GDM1 (cell line): ENCODE results near the gene IL16.
"Not testable (repeated sequence)": the region's sequence is repeated elsewhere in the genome, so short reads cannot be mapped to it uniquely, and the experiment has no call there.

Experiments
- DNase-seq: peaks from one replicate; lab custom pipeline; 2025; lab: John Stamatoyannopoulos, UW

Gene IL16

DNA sequence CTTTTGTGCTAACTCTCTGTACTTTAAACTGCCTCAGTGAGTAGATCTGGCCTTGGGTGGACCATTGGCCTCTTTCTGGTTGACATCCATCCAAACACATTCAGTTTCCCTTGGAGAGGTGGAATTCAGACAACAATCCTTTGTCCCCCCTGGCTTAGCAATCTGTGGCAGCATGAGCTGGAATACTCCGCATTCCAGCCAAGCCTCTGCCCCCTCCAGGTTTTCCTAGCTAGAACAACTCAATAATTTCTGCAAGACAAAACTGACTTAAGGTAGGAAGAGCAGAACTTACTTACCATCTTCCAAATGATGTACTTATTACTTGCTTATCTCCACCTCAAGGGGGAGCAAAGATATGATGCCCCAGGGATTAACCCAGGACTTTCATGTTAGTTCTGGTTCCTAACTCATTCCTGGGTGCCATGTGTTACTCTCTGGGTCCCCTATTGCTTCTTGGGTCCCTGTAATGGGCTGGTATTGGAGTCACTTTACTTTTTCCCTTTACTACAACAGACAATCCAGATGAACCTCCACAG is 21.8 kb upstream of the IL16 start:
- no peak for DNase-seq

DNA sequence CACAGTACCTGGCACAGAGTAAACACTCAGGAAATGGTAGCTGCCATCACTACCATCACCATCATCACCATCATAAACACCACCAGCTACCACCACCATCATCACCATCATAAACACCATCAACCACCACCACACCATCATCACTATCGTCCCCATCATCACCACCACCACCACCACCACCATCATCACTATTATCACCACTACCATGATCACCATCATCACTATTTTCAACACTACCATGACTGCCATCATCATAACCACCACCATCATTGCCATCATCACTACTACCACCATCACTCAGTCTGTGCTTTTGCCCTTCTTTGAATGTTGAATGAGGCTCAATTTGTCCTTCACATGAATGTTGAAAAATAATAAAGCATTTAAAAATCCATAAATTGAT is 21.2 kb upstream of the IL16 start:
- DNase-seq, result no peak

DNA sequence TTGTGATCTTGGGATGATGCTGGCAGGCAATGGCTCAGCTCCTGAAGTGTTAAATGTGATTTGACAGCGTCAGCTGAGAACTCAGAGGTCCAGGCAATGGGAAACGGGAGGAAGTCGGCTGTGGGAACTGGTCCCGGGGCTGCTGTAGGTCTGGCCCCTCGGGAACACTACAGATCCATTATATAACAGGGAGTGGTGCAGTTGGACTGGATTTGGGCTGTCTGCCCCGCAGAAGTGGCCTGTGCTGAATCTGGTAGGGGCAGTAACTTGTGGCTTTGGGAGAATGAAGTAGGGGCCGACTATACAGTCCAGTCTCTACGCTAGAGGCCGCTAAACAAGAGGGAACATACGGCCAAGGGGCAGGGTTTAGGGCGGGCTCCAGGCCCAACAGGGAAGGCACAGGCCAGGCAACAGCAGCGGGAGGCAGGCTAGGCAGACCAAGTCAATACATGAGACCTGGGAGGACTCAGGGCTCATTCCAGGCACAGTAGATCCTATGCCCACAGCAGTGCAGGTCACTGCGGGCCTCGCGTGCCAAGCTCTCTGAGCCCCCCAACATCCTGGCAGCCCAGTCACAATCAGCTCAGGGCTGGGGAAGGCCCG is 20.3 kb upstream of the IL16 start:
- DNase-seq, result no peak

DNA sequence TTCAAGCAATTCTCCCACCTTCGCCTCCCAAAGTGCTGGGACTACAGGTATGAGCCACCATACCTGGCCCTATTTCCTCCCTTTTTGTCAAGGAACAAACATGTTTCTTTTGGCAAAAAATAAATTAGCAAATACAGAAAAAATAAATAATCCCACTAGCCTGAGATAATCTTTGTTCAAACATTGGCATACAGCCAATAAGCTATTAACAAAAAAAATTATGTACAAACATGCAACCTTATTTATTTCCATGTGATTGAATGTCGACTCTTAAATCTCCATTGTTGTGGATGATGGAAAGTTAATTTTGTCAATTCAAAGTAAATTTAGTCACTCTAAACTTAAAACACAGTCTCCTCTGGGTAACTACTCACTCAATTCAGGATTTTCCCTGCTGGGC is 18.3 kb upstream of the IL16 start:
- DNase-seq, result no peak

DNA sequence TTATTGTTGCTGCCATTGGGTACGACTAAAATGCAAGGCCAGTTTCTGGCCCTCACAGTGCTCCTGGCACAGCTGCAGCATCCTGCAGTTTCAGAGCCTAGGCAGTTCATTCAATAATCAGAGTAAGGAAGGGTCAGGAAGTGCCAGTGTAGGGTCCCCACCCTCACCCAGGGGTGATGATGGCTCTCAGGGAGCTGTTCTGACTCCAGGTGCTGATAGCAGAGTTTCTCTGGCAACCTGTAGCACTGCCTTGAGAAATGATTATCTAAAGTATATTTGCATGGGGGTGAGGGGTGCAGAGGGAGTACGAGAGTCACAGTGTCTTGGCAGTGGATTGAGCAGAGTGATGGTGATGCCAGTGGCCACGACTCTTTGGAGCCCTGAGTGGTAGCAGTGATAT is 15.5 kb upstream of the IL16 start:
- no peak for DNase-seq

DNA sequence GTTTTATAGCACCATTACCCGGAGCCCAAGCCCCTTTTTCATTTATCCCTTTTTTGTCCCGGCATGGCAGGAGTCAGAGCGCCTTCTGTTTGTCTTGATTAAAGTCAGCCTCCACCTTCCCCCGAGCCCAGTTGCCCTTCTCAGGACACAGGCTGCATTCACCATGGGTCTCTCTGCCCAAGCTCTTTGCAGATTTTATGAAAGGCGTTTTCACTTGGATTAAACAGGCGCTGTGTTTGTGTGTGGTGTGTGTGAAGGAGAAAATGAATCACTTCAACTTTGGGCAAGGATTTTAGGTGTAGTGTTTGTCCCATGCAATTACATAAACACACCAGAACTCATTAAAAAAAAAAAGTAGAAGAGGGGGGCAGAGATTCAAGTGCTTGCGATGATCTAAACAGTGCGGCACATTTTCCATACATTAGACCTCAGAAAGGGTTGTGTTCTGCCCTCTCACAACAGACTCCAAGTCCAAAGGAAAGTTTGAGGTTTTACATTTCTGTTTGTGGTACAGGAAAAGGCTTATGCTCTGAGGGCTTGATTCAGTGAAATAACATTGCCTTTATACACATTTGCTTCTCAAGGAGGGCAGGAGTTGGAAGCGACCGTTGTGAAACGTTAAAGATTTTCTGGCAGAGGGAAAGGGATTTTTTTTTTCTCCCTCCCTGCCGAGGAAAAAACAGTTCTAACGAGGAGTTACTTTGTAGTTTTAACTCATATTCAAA is 14.5 kb upstream of the IL16 start:
- no peak for DNase-seq

DNA sequence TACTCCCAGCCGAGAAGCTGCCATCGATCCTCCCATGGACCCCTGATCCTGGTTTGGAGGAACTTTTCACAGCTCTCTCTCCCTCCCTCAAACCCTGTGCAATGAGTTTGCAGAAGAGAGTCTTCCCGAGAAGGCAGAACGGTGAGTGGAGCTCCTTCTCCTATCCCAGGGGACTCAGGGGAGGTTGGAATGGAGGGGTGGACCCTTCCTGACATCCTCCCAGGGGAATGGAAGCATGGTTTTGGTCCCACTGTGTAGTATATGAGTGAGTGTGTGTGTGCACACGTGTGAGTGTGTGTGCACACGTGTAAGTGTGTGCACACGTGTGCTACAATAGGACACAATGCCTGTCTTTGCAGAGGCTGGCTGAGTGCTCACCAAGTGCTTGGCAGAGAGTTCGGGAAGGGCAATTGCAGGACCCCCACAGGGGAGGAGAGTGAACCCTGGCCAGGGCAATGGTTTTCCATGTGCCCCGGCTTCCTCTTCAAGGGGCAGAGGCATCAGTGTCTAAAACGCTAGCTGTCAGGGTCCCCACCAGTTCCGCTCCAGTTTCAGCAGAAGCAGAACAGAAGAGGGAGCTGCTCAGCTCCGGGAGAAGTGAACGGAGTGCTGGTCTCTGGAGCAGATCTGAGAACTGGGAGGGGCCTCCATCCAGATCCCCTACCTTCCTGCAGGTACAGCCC is 13.8 kb upstream of the IL16 start:
- DNase-seq, result no peak

DNA sequence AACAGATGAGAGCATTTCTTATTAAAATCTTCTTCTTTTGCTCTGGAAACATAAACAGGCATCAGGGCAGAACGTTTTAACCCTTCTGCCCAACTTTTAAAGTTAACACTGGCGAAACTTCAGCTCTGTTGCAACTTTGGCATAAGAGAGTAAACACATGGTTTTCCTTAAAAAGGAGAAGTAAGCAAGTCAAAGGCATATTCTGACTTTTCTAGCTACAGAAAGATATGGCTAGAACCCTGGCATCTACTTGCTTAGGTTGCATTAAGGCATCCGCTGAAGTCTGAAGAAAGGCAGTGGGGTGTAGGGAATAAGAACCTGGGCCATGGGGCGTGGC is 13.3 kb upstream of the IL16 start:
- DNase-seq, result no peak

DNA sequence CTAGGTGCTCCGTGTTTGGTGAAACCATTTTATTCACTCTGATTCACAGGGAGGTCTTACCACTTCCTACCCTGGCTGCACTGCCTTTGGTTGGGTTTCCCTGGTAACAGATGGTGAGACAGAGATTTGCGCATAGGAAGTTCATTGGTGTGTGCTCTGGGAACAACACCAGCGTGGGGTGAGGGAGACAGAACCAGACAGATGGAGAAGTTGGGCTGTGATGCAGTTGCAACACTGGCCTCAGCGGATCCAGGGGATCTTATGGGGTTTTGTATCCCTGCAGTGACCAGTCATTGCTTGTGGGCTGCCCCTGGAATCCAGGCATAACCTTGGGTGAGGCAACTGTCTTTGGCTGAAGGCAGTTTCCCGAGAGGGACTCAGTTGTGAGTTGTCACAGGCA is 12.5 kb upstream of the IL16 start:
- DNase-seq, result no peak

DNA sequence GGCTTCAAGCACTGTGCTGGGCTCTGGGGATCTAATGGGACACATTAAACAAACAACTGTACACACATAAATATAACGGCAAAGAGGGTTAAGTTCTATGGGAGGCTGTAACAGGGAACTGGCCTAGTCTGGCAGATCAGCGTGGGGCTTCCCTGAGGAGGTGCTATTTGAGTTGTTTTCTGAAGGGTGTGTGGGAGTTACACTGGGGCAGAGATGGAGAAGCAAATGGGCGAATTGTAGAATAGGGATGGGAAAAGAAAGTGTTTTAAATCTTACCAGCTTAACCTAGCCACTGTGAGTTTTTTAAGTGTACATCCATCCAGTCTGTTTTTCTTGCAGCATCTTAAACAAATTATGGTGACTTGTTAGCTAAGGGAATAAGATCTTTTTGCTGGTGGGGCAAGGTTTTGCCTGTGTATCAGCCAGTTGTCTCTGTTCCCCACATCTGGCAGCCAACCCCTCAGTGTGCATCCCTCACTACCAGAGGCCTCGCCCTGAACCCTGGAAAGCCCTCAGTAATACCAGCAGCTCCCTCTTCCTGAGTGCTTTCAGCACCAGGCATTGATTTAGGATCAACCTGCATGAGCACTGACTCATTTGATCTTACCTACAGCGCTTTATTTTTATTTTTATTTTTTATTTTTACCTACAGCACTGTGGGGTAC is 10.9 kb upstream of the IL16 start:
- no peak for DNase-seq

DNA sequence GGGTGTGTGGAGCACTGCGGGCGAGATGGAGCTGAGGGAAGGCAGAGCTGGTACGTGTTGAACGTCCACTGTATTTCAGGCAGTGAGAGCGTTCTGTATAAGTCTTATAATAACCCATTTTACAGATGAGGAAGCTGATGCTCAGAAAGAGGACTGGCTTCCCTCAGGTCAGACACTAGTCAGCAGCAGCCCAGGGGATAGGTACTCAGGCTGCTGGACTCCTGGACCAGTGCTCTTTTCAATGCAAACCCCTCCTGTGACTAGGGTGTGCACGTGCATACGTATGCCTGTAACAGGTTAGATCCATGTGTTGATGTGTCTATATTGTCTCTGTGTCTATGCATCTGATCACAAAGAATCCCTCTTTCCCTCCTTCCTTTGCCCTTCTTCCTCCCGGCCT is 8.3 kb upstream of the IL16 start:
- DNase-seq, result no peak

DNA sequence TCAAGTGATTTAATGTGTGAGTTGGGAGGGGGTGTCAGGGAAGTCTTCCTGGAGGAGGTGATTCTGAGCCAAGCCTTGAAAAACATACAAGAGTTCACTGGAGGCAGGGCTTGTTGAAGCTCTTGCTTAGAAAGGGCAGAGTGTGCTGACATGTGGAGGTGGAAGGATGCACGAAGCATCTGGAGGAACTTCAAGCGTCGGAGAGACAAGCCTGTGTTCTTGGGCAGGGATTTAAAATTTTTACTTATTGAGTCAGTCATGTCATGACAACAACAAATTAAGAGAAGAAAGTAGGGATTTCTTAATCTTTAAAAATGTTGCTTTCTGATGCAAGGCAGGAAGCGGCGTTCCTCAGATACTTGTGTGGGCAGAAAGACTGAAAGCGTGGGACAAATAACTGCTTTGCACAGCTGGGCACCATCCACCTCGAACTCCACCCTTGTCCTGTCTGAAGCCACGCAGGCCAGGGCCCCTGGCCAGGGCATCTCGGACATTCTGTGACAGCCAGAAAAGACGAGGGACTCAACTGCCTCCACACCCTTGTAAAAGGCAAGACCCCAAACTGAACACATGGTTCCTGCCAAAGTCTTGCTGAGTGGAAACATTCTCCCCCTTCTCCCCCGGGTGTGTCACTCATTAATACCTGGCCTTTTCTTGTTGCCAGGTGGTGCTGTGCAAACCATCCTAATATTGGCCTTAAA is 6.9 kb upstream of the IL16 start:
- DNase-seq, result no peak

DNA sequence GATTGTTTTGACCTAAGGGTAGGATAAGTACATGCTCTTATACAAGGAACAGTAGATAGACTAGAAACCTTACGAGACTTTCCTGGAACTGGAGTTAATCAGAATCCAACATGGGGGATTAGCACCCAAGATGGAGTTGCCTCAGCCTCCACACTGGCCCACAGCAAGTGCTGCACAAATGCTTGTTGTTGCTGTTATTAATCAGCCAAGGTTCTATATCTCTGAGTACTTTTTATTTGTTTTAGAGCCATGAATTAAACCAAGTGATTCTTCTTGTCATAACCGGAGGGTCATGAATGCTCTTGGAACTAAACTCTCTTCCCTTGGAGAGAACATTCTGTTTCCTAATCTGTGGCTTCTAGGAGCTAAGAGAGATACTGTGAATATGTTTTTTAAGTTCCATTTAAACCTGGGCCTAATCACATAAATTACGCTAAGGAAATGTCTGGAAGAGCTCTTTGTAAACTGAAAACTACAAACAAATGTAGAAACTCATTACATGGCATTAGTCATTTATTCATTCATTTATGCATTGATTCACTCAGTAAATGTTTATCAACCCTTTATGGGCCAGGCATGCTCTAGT is 5.7 kb upstream of the IL16 start:
- no peak for DNase-seq

DNA sequence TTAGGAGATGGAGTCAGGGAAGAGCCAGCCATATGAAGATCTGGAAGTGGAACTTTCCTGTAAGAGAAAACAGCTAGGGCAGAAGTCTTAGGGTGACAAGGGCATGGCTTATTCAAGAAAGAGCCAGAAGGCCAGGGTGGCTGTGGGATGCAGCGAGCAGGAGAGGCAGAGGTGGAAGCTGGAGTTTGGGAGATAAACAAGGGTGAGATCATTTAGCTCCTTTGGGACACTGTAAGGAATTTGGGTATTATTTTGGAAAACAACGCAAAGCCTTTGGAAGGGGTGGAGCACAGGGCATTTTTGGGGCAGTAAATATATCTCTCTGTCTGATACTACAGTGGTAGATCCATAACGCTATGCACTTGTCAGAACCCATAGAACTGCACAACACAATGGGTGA is 5.0 kb upstream of the IL16 start:
- no peak for DNase-seq

DNA sequence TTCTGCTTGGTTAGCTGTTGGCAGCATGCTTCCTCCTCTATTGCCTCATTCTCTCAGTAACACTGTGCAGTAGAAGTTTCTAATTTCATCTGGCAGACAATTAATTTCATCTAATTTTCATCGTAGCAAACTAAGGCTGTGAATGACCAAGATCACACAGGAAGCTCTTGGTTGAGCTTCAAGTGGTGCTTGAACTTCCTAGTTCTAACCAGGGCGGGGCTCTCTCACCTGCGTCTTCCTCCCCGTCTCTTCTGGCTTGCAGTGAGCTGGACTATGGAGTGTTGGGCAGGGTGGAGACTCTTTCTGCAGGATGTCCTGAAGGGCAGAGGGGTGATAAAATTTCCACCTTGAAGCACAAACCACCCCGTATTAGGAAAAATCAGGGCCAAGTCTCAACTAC is 2.0 kb upstream of the IL16 start:
- no peak for DNase-seq

DNA sequence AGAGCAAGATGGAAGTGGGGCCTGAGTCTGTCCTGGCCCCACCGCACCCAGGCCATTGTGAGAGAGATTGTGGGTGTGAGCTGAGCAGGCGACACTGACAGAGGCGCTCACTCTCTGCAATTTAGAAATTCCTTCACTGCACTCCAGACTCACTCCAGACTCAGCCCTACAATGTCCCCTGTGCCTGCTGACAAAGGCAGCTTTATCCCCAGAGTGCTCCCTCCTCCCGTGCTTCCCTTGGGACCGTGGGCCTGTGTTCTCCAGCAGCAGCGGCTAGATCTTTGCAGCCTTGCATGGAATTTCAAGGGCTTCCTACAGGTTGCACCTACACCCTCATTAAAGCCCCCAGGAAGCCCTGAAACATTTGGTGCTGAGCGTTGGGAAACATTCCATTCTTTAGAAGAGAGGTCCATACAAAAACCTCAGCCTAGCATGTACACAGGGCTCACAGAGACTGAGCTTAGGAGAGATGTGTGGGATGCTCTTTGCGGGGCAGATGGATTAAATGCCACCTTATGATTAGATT is 1.3 kb upstream of the IL16 start:
- DNase-seq, result no peak

DNA sequence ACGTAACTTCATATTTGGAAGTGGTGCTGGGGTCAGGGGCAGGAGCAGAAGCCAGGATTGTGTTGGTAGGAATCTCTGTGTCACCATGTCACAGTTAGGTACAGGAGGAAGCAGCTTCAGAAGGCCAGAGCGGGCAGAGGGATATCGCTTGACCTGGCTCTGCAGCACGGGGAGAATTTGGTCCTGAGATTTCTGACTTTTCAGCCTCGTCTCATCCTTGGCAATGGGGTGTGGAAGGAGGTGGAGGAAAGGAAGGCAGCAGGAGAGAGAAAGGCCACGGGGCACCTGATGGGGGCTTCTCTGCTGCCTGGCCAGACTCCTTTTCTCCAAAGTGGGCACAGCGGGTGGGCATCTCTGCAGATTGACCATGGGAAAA is 564 bp downstream of the IL16 start:
- no peak for DNase-seq

DNA sequence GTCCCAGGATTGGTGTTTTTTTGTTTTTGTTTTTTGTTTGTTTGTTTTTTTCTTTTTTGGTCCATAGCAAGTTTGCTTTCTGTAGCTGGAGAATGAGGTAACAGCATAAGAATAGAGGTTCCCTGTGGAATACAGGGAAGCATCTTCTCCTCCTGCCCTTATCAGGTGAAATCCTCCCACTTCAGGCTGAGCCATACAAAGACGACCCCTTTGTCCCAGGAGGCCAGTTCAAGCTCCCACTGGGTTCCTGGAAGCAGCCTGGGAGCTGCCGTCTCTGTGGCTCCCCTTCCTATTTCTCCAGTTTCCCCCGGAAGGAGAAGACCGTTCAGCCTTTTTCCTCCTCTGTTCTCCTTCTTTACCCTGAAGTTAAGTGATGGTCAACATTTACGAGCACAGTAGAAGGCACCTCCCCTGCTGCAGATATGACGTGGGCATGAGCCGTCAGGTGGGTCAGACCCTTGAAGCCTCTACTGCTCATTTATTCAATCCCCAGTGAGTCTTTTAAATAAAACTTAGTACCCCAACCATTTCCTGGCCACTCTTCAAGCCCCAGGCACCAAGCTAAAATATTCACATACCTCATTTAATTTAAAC is 1.1 kb downstream of the IL16 start:
- DNase-seq, result no peak

DNA sequence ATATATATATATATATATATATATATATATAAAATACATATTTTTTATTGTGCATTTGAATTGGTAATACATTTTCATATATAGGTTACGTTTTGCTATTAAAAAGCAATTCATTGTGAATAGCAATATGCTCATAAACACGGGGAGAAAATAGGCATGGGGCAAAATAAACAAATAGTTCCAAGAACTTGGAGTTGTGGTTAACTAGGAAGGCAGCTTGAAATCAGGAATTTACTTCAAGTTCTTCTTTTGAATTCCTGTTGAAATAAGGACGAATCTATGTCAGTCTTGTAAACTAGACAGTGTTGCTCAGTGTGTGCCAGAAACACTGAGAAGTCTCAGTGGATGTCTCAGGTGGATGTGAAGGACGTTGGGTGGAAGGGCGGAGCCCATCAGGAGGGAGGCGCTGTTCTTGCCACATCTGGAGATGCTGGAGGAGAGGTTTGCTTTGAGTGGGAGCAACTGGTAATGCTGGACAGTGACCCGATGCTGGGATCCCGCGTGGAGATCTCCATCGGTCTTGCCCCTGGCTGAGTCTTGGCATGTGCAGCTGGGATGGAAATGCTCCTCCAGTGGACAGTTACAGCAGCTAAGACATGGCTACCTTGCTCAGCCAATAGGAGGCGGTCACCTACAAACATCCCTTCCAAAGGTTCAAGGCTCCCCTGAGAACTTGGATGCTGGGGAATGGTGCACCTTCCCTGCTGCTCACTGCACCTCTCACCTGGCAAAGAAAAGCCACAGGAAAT is 2.5 kb downstream of the IL16 start:
- DNase-seq, result no peak

DNA sequence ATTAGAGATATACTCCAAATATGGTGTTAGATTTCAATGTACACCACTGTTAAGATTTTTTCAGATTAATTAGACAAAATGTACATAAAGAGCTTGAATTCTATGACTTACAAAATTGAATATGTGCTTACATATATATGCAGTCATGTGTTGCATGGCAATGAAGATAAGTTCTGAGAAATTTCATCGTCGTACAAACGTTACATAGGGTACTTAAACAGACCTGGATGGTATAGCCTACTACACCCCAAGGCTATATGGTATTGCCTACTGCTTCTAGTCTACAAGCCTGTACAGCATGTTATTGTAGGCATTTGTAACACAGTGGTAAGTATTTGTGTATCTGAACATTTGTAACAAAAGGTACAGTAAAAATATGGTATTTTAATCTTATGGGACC is 9.3 kb downstream of the IL16 start:
- DNase-seq, result no peak

DNA sequence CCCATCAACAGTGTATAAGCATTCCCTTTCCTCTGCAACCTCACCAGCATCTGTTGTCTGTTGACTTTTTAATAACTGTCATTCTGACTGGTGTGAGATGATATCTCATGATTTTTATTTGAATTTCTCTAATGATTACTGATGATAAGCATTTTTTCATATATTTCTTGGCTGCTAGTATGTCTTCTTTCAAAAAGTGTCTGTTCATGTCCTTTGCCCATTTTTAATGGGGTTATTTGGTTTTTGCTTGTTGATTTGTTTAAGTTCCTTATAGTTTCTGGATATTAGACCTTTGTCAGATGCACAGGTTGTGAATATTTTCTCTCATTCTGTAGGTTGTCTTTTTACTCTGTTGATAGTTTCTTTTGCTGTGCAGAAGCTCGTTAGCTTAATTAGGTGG is 11.3 kb downstream of the IL16 start:
- not testable (repeated sequence) for DNase-seq
